IMR-90 (cell line): ENCODE measurements around the gene SPATA2. TPM values are rescaled to one million over a fixed set of nuclear protein-coding genes. Genes with fewer than 3 reads are reported as not detected.

ENCODE experiments used
- ATAC-seq: fragments of 200-7000 bp; cut with Tn5 transposase; 2 replicates; pipeline ENCODE4 v1.9.1; 2020; ENCODE audit warnings: low read depth, mild to moderate bottlenecking, moderate library complexity
- BruUV-seq: library from RNA; stranded (reverse); fragments of 400-500 nt; replicated peaks from 2 replicates; lab custom pipeline; 2021; lab: Mats Ljungman, UMichigan
- CTCF ChIA-PET: fragments of 300-600 bp; formaldehyde crosslinking; extraction: SDS; loops from one replicate; lab custom pipeline; 2021; ENCODE audit warnings: antibody characterized with exemption; lab: Yijun Ruan, JAX
- POLR2A ChIA-PET: fragments of 300-600 bp; sonication (Branson Sonifier 250); formaldehyde crosslinking; loops from one replicate; lab custom pipeline; 2022; ENCODE audit warnings: antibody characterized with exemption; ENCODE audit not compliant: unreplicated experiment; lab: Charles Lee
- DNase-seq: peaks from one replicate; pipeline ENCODE4 v3.0.0; 2013
- H2AFZ ChIP-seq: replicated peaks from 2 replicates; pipeline ENCODE3; 2013; ENCODE audit warnings: low read length, mild to moderate bottlenecking; ENCODE audit not compliant: poor library complexity
- H2AK5ac ChIP-seq: 2 replicates; pipeline ENCODE4 v1.6.1; 2013; ENCODE audit warnings: low read depth, low read length, inconsistent platforms
- H2AK9ac ChIP-seq: replicated peaks from 2 replicates; pipeline ENCODE3; 2013; ENCODE audit warnings: mild to moderate bottlenecking, low read depth, low read length, moderate library complexity; ENCODE audit not compliant: poor library complexity
- H2BK120ac ChIP-seq: 2 replicates; pipeline ENCODE4 v1.6.1; 2013; ENCODE audit warnings: low read depth, low read length, inconsistent platforms
- H2BK15ac ChIP-seq: 3 replicates; pipeline ENCODE4 v1.6.1; 2013; ENCODE audit warnings: low read depth, low read length, inconsistent platforms
- H2BK20ac ChIP-seq: 2 replicates; pipeline ENCODE4 v1.6.1; 2013; ENCODE audit warnings: low read depth, mild to moderate bottlenecking, inconsistent platforms, low read length, moderate library complexity
- H2BK5ac ChIP-seq: 2 replicates; pipeline ENCODE4 v1.6.1; 2013; ENCODE audit warnings: mild to moderate bottlenecking, low read depth, low read length, inconsistent platforms; ENCODE audit not compliant: poor library complexity, severe bottlenecking
- H3K14ac ChIP-seq: replicated peaks from 2 replicates; pipeline ENCODE4 v1.6.1; 2013; ENCODE audit warnings: low read depth, low read length, inconsistent platforms
- H3K18ac ChIP-seq: 2 replicates; pipeline ENCODE4 v1.6.1; 2013; ENCODE audit warnings: low read depth, low read length, control low read depth
- H3K23ac ChIP-seq: 2 replicates; pipeline ENCODE4 v1.6.1; 2013; ENCODE audit warnings: low read depth, low read length, inconsistent platforms
- H3K27ac ChIP-seq: 2 replicates; pipeline ENCODE4 v1.5.1; 2013; ENCODE audit warnings: mild to moderate bottlenecking, control low read depth, low read length; ENCODE audit not compliant: insufficient read depth
- H3K27me3 ChIP-seq: 2 replicates; pipeline ENCODE4 v1.6.1; 2013; ENCODE audit warnings: low read length; ENCODE audit not compliant: control insufficient read depth, insufficient read depth
- H3K36me3 ChIP-seq: 2 replicates; pipeline ENCODE4 v1.6.1; 2013; ENCODE audit warnings: low read length, mixed read lengths; ENCODE audit not compliant: control insufficient read depth, insufficient read depth
- H3K4ac ChIP-seq: 2 replicates; pipeline ENCODE4 v1.6.1; 2013; ENCODE audit warnings: low read depth, low read length, inconsistent platforms
- H3K4me1 ChIP-seq: 2 replicates; pipeline ENCODE4 v1.6.1; 2013; ENCODE audit warnings: low read length, mixed read lengths; ENCODE audit not compliant: control insufficient read depth, insufficient read depth
- H3K4me2 ChIP-seq: 2 replicates; pipeline ENCODE4 v1.6.1; 2013; ENCODE audit warnings: low read depth, mild to moderate bottlenecking, control low read depth, low read length, moderate library complexity
- H3K4me3 ChIP-seq: 2 replicates; pipeline ENCODE4 v1.5.1; 2013; ENCODE audit warnings: low read depth, mild to moderate bottlenecking, control low read depth, low read length, moderate library complexity; ENCODE audit not compliant: insufficient read depth
- H3K56ac ChIP-seq: 2 replicates; pipeline ENCODE4 v1.6.1; 2013; ENCODE audit warnings: low read length, inconsistent platforms; ENCODE audit not compliant: insufficient read depth; ENCODE audit errors: extremely low read depth
- H3K79me1 ChIP-seq, 2 experiments: 2 replicates each; pipeline ENCODE4 v1.6.1; 2013; ENCODE audit warnings: low read length in 2 of 2, inconsistent platforms in 1 of 2, low read depth in 1 of 2
- H3K9ac ChIP-seq: 2 replicates; pipeline ENCODE4 v1.6.1; 2013; ENCODE audit warnings: low read depth, low read length, control low read depth
- H3K9me1 ChIP-seq: 2 replicates; pipeline ENCODE4 v1.6.1; 2013; ENCODE audit warnings: low read length, inconsistent platforms; ENCODE audit not compliant: insufficient read depth
- H3K9me3 ChIP-seq: 2 replicates; pipeline ENCODE4 v1.6.1; 2013; ENCODE audit warnings: low read length; ENCODE audit not compliant: control insufficient read depth, insufficient read depth
- H4K20me1 ChIP-seq: 2 replicates; pipeline ENCODE4 v1.6.1; 2013; ENCODE audit warnings: low read length, inconsistent platforms; ENCODE audit not compliant: insufficient read depth
- H4K5ac ChIP-seq: 2 replicates; pipeline ENCODE4 v1.6.1; 2013; ENCODE audit warnings: mild to moderate bottlenecking, low read depth, low read length, control low read depth
- H4K8ac ChIP-seq, 2 experiments: 2 replicates each; pipeline ENCODE4 v1.6.1; 2013; ENCODE audit warnings: low read depth in 2 of 2, low read length in 2 of 2, control low read depth in 1 of 2, inconsistent platforms in 1 of 2
- H4K91ac ChIP-seq: 2 replicates; pipeline ENCODE4 v1.6.1; 2013; ENCODE audit warnings: low read depth, low read length, inconsistent platforms; ENCODE audit not compliant: insufficient read depth
- BHLHE40 ChIP-seq: fragments of 150-350 bp; IDR thresholded peaks from 2 replicates; pipeline ENCODE4 v1.6.1; 2016; ENCODE audit warnings: mild to moderate bottlenecking, low read depth, low read length
- CEBPB ChIP-seq: IDR thresholded peaks from 2 replicates; pipeline ENCODE4 v1.6.1; 2012; ENCODE audit warnings: low read depth, low read length, improper control_type of control experiment
- CTCF ChIP-seq: conservative IDR thresholded peaks from 2 replicates; pipeline ENCODE4 v1.5.1; 2012; ENCODE audit warnings: mild to moderate bottlenecking, low read depth, low read length, improper control_type of control experiment
- MAFK ChIP-seq: IDR thresholded peaks from 2 replicates; pipeline ENCODE4 v1.6.1; 2012; ENCODE audit warnings: low read depth, low read length, improper control_type of control experiment
- MAZ ChIP-seq: IDR thresholded peaks from 2 replicates; pipeline ENCODE4 v1.6.1; 2012; ENCODE audit warnings: low read depth, mild to moderate bottlenecking, low read length, improper control_type of control experiment, moderate library complexity, borderline replicate concordance
- NFE2L2 ChIP-seq: fragments of 150-350 bp; IDR thresholded peaks from 2 replicates; pipeline ENCODE4 v1.6.1; 2016; ENCODE audit warnings: low read depth, mild to moderate bottlenecking, low read length
- RAD21 ChIP-seq: IDR thresholded peaks from 2 replicates; pipeline ENCODE4 v1.6.1; 2012; ENCODE audit warnings: low read length, improper control_type of control experiment
- RCOR1 ChIP-seq: IDR thresholded peaks from 2 replicates; pipeline ENCODE4 v1.6.1; 2012; ENCODE audit warnings: mild to moderate bottlenecking, low read length, improper control_type of control experiment; ENCODE audit not compliant: insufficient replicate concordance
- WGBS, 2 experiments: methylation state at CpG; one replicate each; pipeline versions ENCODE4 v1.1.5 to v1.1.7; 2013; ENCODE audit warnings: missing lambda C conversion rate in 2 of 2; ENCODE audit not compliant: insufficient read length in 1 of 2; ENCODE audit errors: extremely low coverage in 2 of 2; 5-methylcytosine and 5-hydroxymethylcytosine counted together
- dilution Hi-C: fragments of 300-500 bp; cut with HindIII; formaldehyde crosslinking; loops from one replicate; pipeline ENCODE4 v1.14.3; 2018; ENCODE audit warnings: low sequenced_read_pairs; ENCODE audit not compliant: unreplicated experiment
- in situ Hi-C: fragments of 300-500 bp; cut with MboI; formaldehyde crosslinking; loops from 3 replicates; pipeline ENCODE4 v1.14.3; 2019; ENCODE audit warnings: low sequenced_read_pairs, inconsistent platforms, mixed read lengths
- intact Hi-C: fragments of 100-400 bp; cut with micrococcal nuclease; formaldehyde crosslinking; loops from 2 replicates; pipeline ENCODE4 v1.10.0; 2022
- polyA plus RNA-seq, 3 experiments: library from polyadenylated mRNA; depleted of rRNA; stranded (reverse); fragments of >200 nt; gene quantifications; 2 replicates each; pipeline ENCODE4 v1.2.3, GENCODE V29; 2012; ENCODE audit warnings: low replicate concordance in 1 of 3
- total RNA-seq: library from RNA; depleted of rRNA; stranded (reverse); fragments of >200 nt; gene quantifications from 2 replicates; pipeline ENCODE4 v1.2.3, GENCODE V29; 2012
- TF ChIP-seq, protein P1 (sequence below): fragments of 150-350 bp; IDR thresholded peaks from 2 replicates; pipeline ENCODE4 v1.6.1; 2017; ENCODE audit warnings: mild to moderate bottlenecking, antibody characterized with exemption, low read length, low read depth

Gene SPATA2
- total and polyA plus RNA-seq, 2 of the 4 experiments (the other 2 are of a cell fraction): 1.3 to 4.5 TPM

DNA sequence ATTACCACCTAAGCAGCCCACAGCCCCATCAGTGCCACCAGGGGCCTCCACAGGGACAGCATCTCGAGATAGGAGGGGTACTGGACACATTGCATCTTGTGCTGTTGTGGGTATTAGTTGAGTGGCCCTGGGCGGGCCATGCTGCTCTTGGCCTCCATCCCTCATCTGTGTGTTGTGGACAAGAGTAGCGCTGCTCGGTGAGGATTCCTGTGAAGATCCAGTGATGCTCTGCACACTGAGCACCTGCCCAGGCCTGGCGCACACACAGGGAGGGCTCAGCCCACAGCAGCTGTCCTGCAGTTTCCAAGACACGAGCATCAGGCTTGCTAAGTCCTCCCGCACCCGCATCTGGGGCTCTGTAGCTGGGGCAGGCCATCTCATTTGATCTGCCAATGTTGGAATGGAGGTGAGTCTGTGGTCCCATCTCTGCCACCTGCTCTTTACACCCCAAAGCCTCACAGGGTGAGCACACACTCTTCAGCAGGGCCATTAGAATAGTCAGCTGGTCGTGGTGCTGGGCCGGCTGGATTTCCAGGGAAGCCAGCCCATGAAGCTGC lies 32.0 kb downstream of the SPATA2 start:
- Histone ChIP-seq H2BK120ac (no peak overlapping the region), H2AK9ac (no peak overlapping the region), H3K9me1 (no peaks in the 10 kb centered on the region), H4K91ac (no peak overlapping the region), H3K4me3 (no peak overlapping the region), H3K18ac (no peak overlapping the region), H3K14ac (no peak overlapping the region), H3K4ac (no peak overlapping the region), H2BK20ac (no peak overlapping the region), H3K9me3 (no peaks in the 10 kb centered on the region), H4K20me1 (0 out of 2 replicates have a peak, but pooled peaks cover 1% of the 10 kb centered on the region), H2AK5ac (no peak overlapping the region), H3K4me2 (no peak overlapping the region), H2BK15ac (no peak overlapping the region), H2BK5ac (no peak overlapping the region), H3K9ac (no peak overlapping the region), H3K27me3 (no peaks in the 10 kb centered on the region), H2AFZ (no peak overlapping the region), H3K56ac (no peak overlapping the region), H3K36me3 (peaks cover 36% of the 10 kb centered on the region), H3K4me1 (peaks cover 11% of the 10 kb centered on the region; the same call in 1 of the 2 replicates), H4K5ac (no peak overlapping the region), H4K8ac (no peak overlapping the region), H3K27ac (no peak overlapping the region), H3K79me1 (peaks cover 0 to 4% of the 10 kb centered on the region in 2 experiments; a peak in 1 of 4 replicates), H3K23ac (no peak overlapping the region)
- DNase-seq (no peak), ATAC-seq (no peak)
- in situ Hi-C loops (no loop called here), dilution Hi-C loops (no loop called here), intact Hi-C loops (no loop called here)
- 96% methylated on average over 5 of the region's 10 CpGs; no CpG with 5 or more reads in 1 of the 2 experiments for whole genome bisulfite sequencing, 2 experiments
- POLR2A ChIA-PET: no interaction called here
- no TSS peak for BruUV-seq
- CTCF ChIA-PET: no interaction called here
- TF ChIP-seq RAD21: no peak
- no peak for TF ChIP-seq MAFK
- TF ChIP-seq BHLHE40: no peak
- TF ChIP-seq CEBPB: no peak
- TF ChIP-seq NFE2L2: no peak
- no peak for TF ChIP-seq MAZ
- no peak for TF ChIP-seq CTCF
- TF ChIP-seq, protein P1, sequence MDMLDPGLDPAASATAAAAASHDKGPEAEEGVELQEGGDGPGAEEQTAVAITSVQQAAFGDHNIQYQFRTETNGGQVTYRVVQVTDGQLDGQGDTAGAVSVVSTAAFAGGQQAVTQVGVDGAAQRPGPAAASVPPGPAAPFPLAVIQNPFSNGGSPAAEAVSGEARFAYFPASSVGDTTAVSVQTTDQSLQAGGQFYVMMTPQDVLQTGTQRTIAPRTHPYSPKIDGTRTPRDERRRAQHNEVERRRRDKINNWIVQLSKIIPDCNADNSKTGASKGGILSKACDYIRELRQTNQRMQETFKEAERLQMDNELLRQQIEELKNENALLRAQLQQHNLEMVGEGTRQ: no peak
- TF ChIP-seq RCOR1: no peak
